Neuronal stem cell (in vitro differentiated cells): ENCODE measurements around the gene PRDM10.

Source experiments
- DNase-seq: peaks from one replicate; pipeline ENCODE4 v3.0.0-alpha.2; 2013; ENCODE audit warnings: low spot score
- H2AFZ ChIP-seq: one replicate; pipeline ENCODE4 v1.6.1; 2013; ENCODE audit warnings: mild to moderate bottlenecking, low read length, inconsistent platforms
- H2AK5ac ChIP-seq: 2 replicates; pipeline ENCODE4 v1.6.1; 2013; ENCODE audit warnings: low read depth, mild to moderate bottlenecking, inconsistent platforms, low read length, moderate library complexity, mixed read lengths
- H2BK120ac ChIP-seq: 2 replicates; pipeline ENCODE4 v1.6.1; 2013; ENCODE audit warnings: low read depth, mild to moderate bottlenecking, inconsistent platforms, low read length, moderate library complexity, mixed read lengths
- H2BK12ac ChIP-seq: one replicate; pipeline ENCODE4 v1.6.1; 2013; ENCODE audit warnings: low read length, inconsistent platforms
- H2BK15ac ChIP-seq: 2 replicates; pipeline ENCODE4 v1.6.1; 2013; ENCODE audit warnings: mild to moderate bottlenecking, low read length, inconsistent platforms, mixed read lengths
- H2BK5ac ChIP-seq: one replicate; pipeline ENCODE4 v1.6.1; 2013; ENCODE audit warnings: inconsistent platforms, mild to moderate bottlenecking, low read length, moderate library complexity
- H3K14ac ChIP-seq: one replicate; pipeline ENCODE4 v1.6.1; 2013; ENCODE audit warnings: low read length, inconsistent platforms
- H3K18ac ChIP-seq: 2 replicates; pipeline ENCODE4 v1.6.1; 2013; ENCODE audit warnings: low read length, inconsistent platforms
- H3K23ac ChIP-seq: 2 replicates; pipeline ENCODE4 v1.6.1; 2013; ENCODE audit warnings: low read depth, mild to moderate bottlenecking, mixed read lengths, low read length, inconsistent platforms; ENCODE audit not compliant: poor library complexity
- H3K27ac ChIP-seq: replicated peaks from 3 replicates; pipeline ENCODE4 v1.5.1; 2013; ENCODE audit warnings: low read length, inconsistent platforms
- H3K27me3 ChIP-seq, 3 experiments: 2 replicates each; pipeline ENCODE4 v1.6.1; 2013; ENCODE audit warnings: low read length in 3 of 3, mild to moderate bottlenecking in 2 of 3, inconsistent platforms in 1 of 3, low read depth in 1 of 3, mixed read lengths in 1 of 3, moderate library complexity in 1 of 3; ENCODE audit not compliant: control insufficient read depth in 3 of 3, insufficient read depth in 3 of 3
- H3K36me3 ChIP-seq, 2 donors: replicated peaks in 1 of 2; 2 replicates each; pipeline ENCODE4 v1.6.1; 2013; ENCODE audit warnings: low read length in 2 of 2; ENCODE audit not compliant: control insufficient read depth in 2 of 2, insufficient read depth in 2 of 2
- H3K4ac ChIP-seq: 2 replicates; pipeline ENCODE4 v1.6.1; 2013; ENCODE audit warnings: inconsistent platforms, mild to moderate bottlenecking, low read length, moderate library complexity
- H3K4me1 ChIP-seq, 2 donors: 1 replicate in 1 of 2; 2 replicates in 1 of 2; pipeline ENCODE4 v1.6.1; 2013; ENCODE audit warnings: low read length in 2 of 2, low read depth in 1 of 2; ENCODE audit not compliant: control insufficient read depth in 2 of 2, insufficient read depth in 1 of 2
- H3K4me2 ChIP-seq: one replicate; pipeline ENCODE4 v1.6.1; 2013; ENCODE audit warnings: mild to moderate bottlenecking, low read length, inconsistent platforms; ENCODE audit not compliant: insufficient read depth, poor library complexity, severe bottlenecking
- H3K4me3 ChIP-seq, 2 donors: 2 replicates each; pipeline ENCODE4 v1.5.1; 2013; ENCODE audit warnings: low read length in 2 of 2, mild to moderate bottlenecking in 2 of 2, inconsistent platforms in 1 of 2, moderate library complexity in 1 of 2
- H3K79me1 ChIP-seq: one replicate; pipeline ENCODE4 v1.6.1; 2013; ENCODE audit warnings: low read depth, mild to moderate bottlenecking, inconsistent platforms, low read length, moderate library complexity
- H3K9ac ChIP-seq: one replicate; pipeline ENCODE4 v1.6.1; 2013; ENCODE audit warnings: mild to moderate bottlenecking, low read depth, low read length, inconsistent platforms; ENCODE audit not compliant: poor library complexity
- H3K9me3 ChIP-seq, 2 donors: replicated peaks in 1 of 2; 2 replicates each; pipeline versions ENCODE3 to v1.6.1; 2013; ENCODE audit warnings: low read length in 2 of 2, mild to moderate bottlenecking in 2 of 2, inconsistent platforms in 1 of 2, low read depth in 1 of 2, mixed read lengths in 1 of 2, moderate library complexity in 1 of 2; ENCODE audit not compliant: control insufficient read depth in 2 of 2, insufficient read depth in 1 of 2
- H4K8ac ChIP-seq: one replicate; pipeline ENCODE4 v1.6.1; 2013; ENCODE audit warnings: low read depth, mild to moderate bottlenecking, inconsistent platforms, low read length, moderate library complexity
- H4K91ac ChIP-seq: one replicate; pipeline ENCODE4 v1.6.1; 2013; ENCODE audit warnings: low read length, low read depth, mild to moderate bottlenecking, inconsistent platforms; ENCODE audit not compliant: poor library complexity
- WGBS, 2 donors: extraction: QIAGEN DNeasy Blood & Tissue Kit; methylation state at CpG; one replicate each; pipeline ENCODE4 v1.1.7; 2013; ENCODE audit warnings: missing lambda C conversion rate in 2 of 2, mixed read lengths in 1 of 2; ENCODE audit not compliant: insufficient read length in 2 of 2, insufficient replicate concordance in 1 of 2; ENCODE audit errors: extremely low coverage in 2 of 2; 5-methylcytosine and 5-hydroxymethylcytosine counted together

PRDM10 gene

GRCh38 chr11:130006929-130007328 lies 4.3 kb upstream of the PRDM10 start:
- no peak overlapping the region for H3K4ac ChIP-seq
- H3K79me1 ChIP-seq = no peaks in the 10 kb centered on the region
- no peaks in the 10 kb centered on the region for H3K9me3 ChIP-seq

GRCh38 chr11:130003717-130004001 lies 1.0 kb upstream of the PRDM10 start:
- Histone ChIP-seq H2BK120ac (peak overlapping the region; percentile 75), H2BK15ac (peak overlapping the region; percentile 69), H4K8ac (no peak overlapping the region), H3K4ac (no peak overlapping the region), H3K36me3 (no peaks in the 10 kb centered on the region), H3K4me2 (peak overlapping the region; percentile 80), H2AK5ac (peak overlapping the region; percentile 64), H3K4me1 (peaks cover 0 to 6% of the 10 kb centered on the region in 2 donors), H3K14ac (no peak overlapping the region), H3K9me3 (no peaks in the 10 kb centered on the region), H2AFZ (peak overlapping the region; percentile 88), H2BK12ac (no peak overlapping the region), H3K27ac (peak overlapping the region; percentile 99), H2BK5ac (peak overlapping the region; percentile 91), H3K4me3 (peak overlapping the region in 1 of 2 donors; percentile 57), H3K23ac (no peak overlapping the region), H4K91ac (no peak overlapping the region), H3K27me3 (no peaks in the 10 kb centered on the region), H3K9ac (peak overlapping the region; percentile 56), H3K79me1 (peaks cover 2% of the 10 kb centered on the region), H3K18ac (peak overlapping the region; percentile 95)
- no CpG with 5 or more reads among the region's 8 CpGs for WGBS, 2 donors
- DNase-seq = no peak

More at GRCh38 chr11:130006929-130007328, 4.3 kb upstream of the PRDM10 start:
- Histone ChIP-seq H2BK120ac (no peak overlapping the region), H3K14ac (no peak overlapping the region), H4K8ac (no peak overlapping the region), H2BK15ac (no peak overlapping the region), H3K36me3 (no peaks in the 10 kb centered on the region), H3K27ac (no peak overlapping the region), H3K4me3 (no peak overlapping the region), H3K23ac (no peak overlapping the region), H3K18ac (no peak overlapping the region), H4K91ac (no peak overlapping the region), H3K27me3 (no peaks in the 10 kb centered on the region), H2BK12ac (no peak overlapping the region), H2AFZ (no peak overlapping the region), H2BK5ac (no peak overlapping the region), H3K4me1 (peaks cover 0 to 6% of the 10 kb centered on the region in 2 donors), H2AK5ac (no peak overlapping the region), H3K9ac (no peak overlapping the region), H3K4me2 (no peak overlapping the region)
- DNase-seq = no peak
- WGBS, 2 donors = no CpG with 5 or more reads among the region's 3 CpGs

- Histone ChIP-seq H4K91ac (no peak overlapping the region), H3K4me1 (peaks cover 0 to 6% of the 10 kb centered on the region in 2 donors), H4K8ac (peak overlapping the region; percentile 92), H2BK15ac (peak overlapping the region; percentile 69), H3K4me3 (peak overlapping the region; percentile 57 to 85), H3K9me3 (no peaks in the 10 kb centered on the region), H3K23ac (peak overlapping the region; percentile 90), H3K79me1 (peaks cover 2% of the 10 kb centered on the region), H2BK5ac (peak overlapping the region; percentile 91), H3K14ac (no peak overlapping the region), H3K27me3 (no peaks in the 10 kb centered on the region), H3K4ac (no peak overlapping the region), H2BK12ac (no peak overlapping the region), H3K18ac (peak overlapping the region; percentile 95), H2AFZ (peak overlapping the region; percentile 88), H3K9ac (peak overlapping the region; percentile 56), H3K4me2 (peak overlapping the region; percentile 80), H3K27ac (peak overlapping the region; percentile 99), H2BK120ac (peak overlapping the region; percentile 75), H2AK5ac (peak overlapping the region; percentile 64), H3K36me3 (no peaks in the 10 kb centered on the region)
- WGBS, 2 donors = no CpG with 5 or more reads among the region's 65 CpGs
- DNase-seq = peak; percentile 97
Observed at GRCh38 chr11:130002846-130003716, 446 bp upstream of the PRDM10 start.
